Measurements from ENCODE around the gene SOX8. TPM values are rescaled to one million over a fixed set of nuclear protein-coding genes. Genes with fewer than 3 reads are reported as not detected.
A peak's percentile ranks its signal among the peaks of the same experiment; 100 is the strongest.

SOX8 gene
- total RNA-seq, 1 donor from 2014 or later: 4.3 TPM

DNA sequence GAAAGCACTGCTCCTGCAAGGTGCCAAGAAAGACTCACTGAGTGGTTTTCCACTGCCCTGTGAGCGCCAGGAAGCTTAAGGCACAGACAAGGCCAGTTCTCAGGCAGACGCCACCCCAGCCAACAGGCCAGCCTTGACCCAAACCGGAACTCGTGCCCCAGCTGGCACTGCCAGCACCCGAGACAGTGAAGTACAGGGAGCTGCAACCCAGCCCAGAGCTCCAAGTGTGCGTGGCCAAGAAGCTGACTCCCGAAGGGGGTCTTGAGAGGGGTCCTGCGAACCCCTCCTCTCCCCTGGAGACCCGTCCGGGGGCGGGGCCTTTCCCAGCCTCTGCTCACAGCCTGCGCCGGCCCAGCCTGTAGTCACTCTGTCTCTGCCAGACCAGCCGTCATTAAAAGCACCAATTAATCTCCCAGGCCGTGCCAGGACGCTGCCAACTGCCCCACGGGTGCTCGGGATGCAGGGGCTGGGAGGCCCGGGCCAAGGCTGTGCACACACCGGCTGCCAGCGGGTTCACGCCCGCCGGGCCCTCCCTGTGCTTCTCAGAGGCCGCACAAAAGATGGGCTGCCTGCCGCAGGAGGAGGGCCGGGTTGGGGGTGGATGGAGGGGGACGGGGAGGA, 4.4 kb upstream of the SOX8 start:
- DNase-seq (ENCODE audit: low spot score): no peak
- no peaks in the 10 kb centered on the region for H3K9me3 Mint-ChIP-seq (ENCODE audit: unreplicated experiment)
- H3K27me3 Mint-ChIP-seq (ENCODE audit: unreplicated experiment): peaks cover 18% of the 10 kb centered on the region
- no peaks in the 10 kb centered on the region for H3K4me1 Mint-ChIP-seq (ENCODE audit: unreplicated experiment)
- TF ChIP-seq, protein P1, sequence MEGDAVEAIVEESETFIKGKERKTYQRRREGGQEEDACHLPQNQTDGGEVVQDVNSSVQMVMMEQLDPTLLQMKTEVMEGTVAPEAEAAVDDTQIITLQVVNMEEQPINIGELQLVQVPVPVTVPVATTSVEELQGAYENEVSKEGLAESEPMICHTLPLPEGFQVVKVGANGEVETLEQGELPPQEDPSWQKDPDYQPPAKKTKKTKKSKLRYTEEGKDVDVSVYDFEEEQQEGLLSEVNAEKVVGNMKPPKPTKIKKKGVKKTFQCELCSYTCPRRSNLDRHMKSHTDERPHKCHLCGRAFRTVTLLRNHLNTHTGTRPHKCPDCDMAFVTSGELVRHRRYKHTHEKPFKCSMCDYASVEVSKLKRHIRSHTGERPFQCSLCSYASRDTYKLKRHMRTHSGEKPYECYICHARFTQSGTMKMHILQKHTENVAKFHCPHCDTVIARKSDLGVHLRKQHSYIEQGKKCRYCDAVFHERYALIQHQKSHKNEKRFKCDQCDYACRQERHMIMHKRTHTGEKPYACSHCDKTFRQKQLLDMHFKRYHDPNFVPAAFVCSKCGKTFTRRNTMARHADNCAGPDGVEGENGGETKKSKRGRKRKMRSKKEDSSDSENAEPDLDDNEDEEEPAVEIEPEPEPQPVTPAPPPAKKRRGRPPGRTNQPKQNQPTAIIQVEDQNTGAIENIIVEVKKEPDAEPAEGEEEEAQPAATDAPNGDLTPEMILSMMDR (IDR thresholded peaks at IDR 0.05; ENCODE audit: unreplicated experiment): no peak
- no peak overlapping the region for H3K4me3 Mint-ChIP-seq (ENCODE audit: unreplicated experiment)
- no peak overlapping the region for H3K27ac Mint-ChIP-seq (ENCODE audit: unreplicated experiment)
- H3K36me3 Mint-ChIP-seq (ENCODE audit: low read depth, unreplicated experiment): peaks cover 7% of the 10 kb centered on the region

DNA sequence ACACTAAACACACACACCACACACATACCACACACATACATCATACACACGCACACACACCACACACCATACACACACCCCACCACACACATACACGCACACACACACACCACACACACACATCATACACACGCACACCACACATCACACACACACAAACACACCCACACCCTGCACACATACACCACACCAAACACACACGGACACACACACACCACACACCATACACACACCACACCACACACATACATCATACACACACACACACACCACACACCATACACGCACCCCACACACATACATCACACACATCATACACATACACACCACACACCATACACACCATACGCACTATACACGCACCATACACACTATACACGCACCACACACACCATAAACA, 3.7 kb upstream of the SOX8 start:
- Mint-ChIP-seq H3K4me1 (ENCODE audit: unreplicated experiment) (no peaks in the 10 kb centered on the region), H3K36me3 (ENCODE audit: low read depth, unreplicated experiment) (peaks cover 7% of the 10 kb centered on the region), H3K27ac (ENCODE audit: unreplicated experiment) (peak overlapping the region; percentile 61), H3K9me3 (ENCODE audit: unreplicated experiment) (no peaks in the 10 kb centered on the region), H3K27me3 (ENCODE audit: unreplicated experiment) (peaks cover 21% of the 10 kb centered on the region), H3K4me3 (ENCODE audit: unreplicated experiment) (peak overlapping the region; percentile 39)
- DNase-seq (ENCODE audit: low spot score): no peak
- TF ChIP-seq, protein P1 (IDR thresholded peaks at IDR 0.05; ENCODE audit: unreplicated experiment): no peak

DNA sequence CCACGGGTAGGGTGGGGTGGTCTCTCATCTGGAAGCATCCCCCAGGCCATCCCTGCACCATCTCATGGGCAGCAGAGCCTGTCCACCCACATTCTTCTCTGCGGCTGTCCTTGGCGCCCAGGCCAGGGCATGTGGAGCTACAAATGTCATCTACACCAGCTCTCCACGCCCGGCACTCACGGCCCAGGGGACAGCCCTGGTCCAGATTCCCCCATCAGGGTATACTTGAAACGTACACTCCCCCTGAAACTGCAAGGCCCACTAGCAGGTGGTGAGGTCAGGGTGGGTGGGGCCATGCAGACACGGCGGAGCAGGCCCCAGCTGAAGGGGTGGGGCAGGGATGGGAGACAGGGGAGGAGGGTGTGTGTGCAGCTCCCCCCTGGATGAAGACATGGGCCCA, 3.2 kb upstream of the SOX8 start:
- Mint-ChIP-seq H3K27me3 (ENCODE audit: unreplicated experiment) (peaks cover 21% of the 10 kb centered on the region), H3K27ac (ENCODE audit: unreplicated experiment) (no peak overlapping the region), H3K4me1 (ENCODE audit: unreplicated experiment) (no peaks in the 10 kb centered on the region), H3K4me3 (ENCODE audit: unreplicated experiment) (no peak overlapping the region), H3K36me3 (ENCODE audit: low read depth, unreplicated experiment) (peaks cover 7% of the 10 kb centered on the region), H3K9me3 (ENCODE audit: unreplicated experiment) (no peaks in the 10 kb centered on the region)
- no peak for DNase-seq (ENCODE audit: low spot score)
- TF ChIP-seq, protein P1 (IDR thresholded peaks at IDR 0.05; ENCODE audit: unreplicated experiment): no peak

DNA sequence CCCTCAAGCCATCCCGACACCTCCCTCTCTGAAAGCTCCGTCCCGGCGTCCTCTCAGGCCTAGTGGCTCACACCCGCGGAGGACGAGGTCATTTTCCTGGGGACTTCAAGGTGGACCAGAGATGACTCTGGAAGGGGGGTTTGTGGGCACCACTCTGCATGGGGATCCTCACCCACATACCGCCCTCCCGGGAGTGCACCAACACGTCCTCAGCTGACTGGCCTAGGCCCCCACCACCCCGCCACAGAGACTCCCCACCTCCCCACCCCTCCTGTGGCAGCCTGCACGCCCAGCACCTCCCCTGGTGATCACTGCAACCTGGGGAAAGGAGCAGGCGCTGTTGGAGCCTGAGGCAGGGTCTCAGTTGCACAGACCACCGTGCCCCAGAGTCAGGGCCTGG, 2.4 kb upstream of the SOX8 start:
- peaks cover 21% of the 10 kb centered on the region for H3K27me3 Mint-ChIP-seq (ENCODE audit: unreplicated experiment)
- no peak overlapping the region for H3K4me3 Mint-ChIP-seq (ENCODE audit: unreplicated experiment)
- no peak for DNase-seq (ENCODE audit: low spot score)
- H3K27ac Mint-ChIP-seq (ENCODE audit: unreplicated experiment): no peak overlapping the region
- H3K4me1 Mint-ChIP-seq (ENCODE audit: unreplicated experiment): no peaks in the 10 kb centered on the region
- no peaks in the 10 kb centered on the region for H3K9me3 Mint-ChIP-seq (ENCODE audit: unreplicated experiment)
- H3K36me3 Mint-ChIP-seq (ENCODE audit: low read depth, unreplicated experiment): peaks cover 7% of the 10 kb centered on the region
- TF ChIP-seq, protein P1 (IDR thresholded peaks at IDR 0.05; ENCODE audit: unreplicated experiment): no peak

DNA sequence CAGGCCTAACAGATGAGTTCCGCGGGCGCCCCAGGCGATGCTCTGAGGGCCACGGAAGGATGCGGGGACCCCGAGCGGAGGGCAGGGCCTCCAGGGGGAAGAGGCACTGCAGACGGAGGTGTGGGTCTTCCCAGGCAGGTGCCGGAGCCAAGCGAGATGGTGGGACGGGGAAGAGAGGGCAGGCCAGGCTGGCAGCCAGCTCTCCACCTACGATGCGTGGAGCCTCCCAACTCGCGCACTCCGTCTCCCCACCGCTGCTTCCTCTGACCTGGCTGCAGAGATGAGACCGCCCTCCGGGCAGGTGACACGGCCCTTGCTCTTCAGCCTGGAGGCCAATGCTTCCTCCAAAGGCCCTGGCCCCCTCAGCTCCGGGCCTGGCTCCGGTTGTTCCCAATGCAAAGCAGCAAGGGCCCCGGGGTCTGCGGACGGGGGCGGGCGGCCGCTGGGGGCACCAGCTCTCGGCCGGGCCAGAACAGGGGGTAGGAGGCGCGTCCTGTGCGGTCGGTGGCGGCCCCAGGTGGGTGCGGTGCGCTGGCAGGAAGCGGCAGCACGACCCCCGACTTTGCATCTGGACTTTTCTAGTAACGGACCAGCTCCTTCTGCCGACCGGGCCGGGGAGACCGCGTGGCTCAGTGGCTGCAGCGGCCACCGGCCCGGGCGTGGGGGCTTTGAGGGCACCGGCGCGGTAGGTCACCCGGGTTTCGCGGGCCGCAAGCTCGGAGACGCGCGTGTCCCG, 1.5 kb upstream of the SOX8 start:
- no peak for DNase-seq (ENCODE audit: low spot score)
- Mint-ChIP-seq H3K36me3 (ENCODE audit: low read depth, unreplicated experiment) (peaks cover 7% of the 10 kb centered on the region), H3K4me1 (ENCODE audit: unreplicated experiment) (no peaks in the 10 kb centered on the region), H3K27ac (ENCODE audit: unreplicated experiment) (no peak overlapping the region), H3K27me3 (ENCODE audit: unreplicated experiment) (peaks cover 21% of the 10 kb centered on the region), H3K4me3 (ENCODE audit: unreplicated experiment) (no peak overlapping the region), H3K9me3 (ENCODE audit: unreplicated experiment) (no peaks in the 10 kb centered on the region)
- TF ChIP-seq, protein P1 (IDR thresholded peaks at IDR 0.05; ENCODE audit: unreplicated experiment): no peak
